H7 (cell line): ENCODE measurements around the gene FOXA3. TPM values are rescaled to one million over a fixed set of nuclear protein-coding genes. Genes with fewer than 3 reads are reported as not detected.

Experiments
- DNase-seq: peaks from one replicate; pipeline ENCODE4 v3.0.0; 2012
- H3K27me3 ChIP-seq: 2 replicates; pipeline ENCODE4 v1.6.0; 2011; ENCODE audit warnings: mild to moderate bottlenecking, low read length; ENCODE audit not compliant: control insufficient read depth, insufficient read depth
- H3K36me3 ChIP-seq: replicated peaks from 2 replicates; pipeline ENCODE4 v1.5.1; 2011; ENCODE audit warnings: low read length; ENCODE audit not compliant: control insufficient read depth, insufficient read depth
- H3K4me3 ChIP-seq: 2 replicates; pipeline ENCODE4 v1.5.1; 2011; ENCODE audit warnings: low read depth, mild to moderate bottlenecking, control low read depth, low read length, moderate library complexity; ENCODE audit not compliant: insufficient read depth
- total RNA-seq: library from RNA; depleted of rRNA; stranded (reverse); fragments of >200 nt; shearing (Covaris generic); gene quantifications from 2 replicates; pipeline ENCODE4 v1.2.3, GENCODE V29; 2014

The FOXA3 gene
- total RNA-seq, 1 experiment from 2014 or later = 15.1 TPM

DNA sequence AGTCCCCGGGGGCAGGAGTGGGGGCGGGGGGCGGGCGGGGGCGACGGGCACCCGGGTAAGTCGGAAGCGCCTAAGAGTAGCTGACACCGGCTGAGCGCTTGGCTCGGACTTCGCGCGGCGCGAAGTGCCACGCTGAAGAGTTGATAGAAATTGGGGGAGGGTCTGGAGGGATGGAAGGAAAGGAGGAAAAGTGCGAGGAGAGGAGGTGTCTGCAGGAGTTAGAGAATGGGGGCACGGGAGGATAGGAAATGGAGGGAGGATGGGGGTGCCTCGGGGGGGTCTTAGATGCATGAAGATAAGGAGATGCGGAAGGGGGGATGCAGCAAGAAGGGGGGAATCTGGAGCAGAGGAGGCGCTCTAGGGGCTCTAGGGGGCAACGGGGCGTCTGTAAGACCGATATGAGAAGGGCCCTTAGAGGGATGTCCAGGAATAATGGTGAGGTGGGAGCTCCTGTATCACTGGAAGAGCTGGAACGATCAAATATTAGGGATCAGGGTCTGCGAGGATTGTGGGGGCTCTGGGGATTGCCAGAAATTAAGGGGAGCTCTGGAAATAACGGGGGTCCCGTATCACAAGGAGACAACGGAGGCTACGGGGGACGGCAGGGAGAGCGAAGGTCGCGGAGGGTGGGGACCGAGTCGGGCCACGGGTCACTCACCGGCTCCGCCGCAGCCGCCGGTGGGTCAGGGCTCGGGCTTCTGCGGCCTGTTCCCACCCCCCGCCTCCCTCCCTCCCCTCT lies 38.0 kb downstream of the FOXA3 start, which contains the start of gene MYPOP:
Gene MYPOP (minus strand): TSS at position 702 of the 739 bp plus-strand sequence. CDS start 840 bp downstream, outside the sequence.
- H3K4me3 ChIP-seq = peak within 1 kb of the TSS; percentile 80
- H3K36me3 ChIP-seq = no peaks in the 10 kb centered on the region; the same call in 1 of the 2 replicates
- peaks cover 15% of the 10 kb centered on the region for H3K27me3 ChIP-seq
- peak; percentile 74 for DNase-seq

DNA sequence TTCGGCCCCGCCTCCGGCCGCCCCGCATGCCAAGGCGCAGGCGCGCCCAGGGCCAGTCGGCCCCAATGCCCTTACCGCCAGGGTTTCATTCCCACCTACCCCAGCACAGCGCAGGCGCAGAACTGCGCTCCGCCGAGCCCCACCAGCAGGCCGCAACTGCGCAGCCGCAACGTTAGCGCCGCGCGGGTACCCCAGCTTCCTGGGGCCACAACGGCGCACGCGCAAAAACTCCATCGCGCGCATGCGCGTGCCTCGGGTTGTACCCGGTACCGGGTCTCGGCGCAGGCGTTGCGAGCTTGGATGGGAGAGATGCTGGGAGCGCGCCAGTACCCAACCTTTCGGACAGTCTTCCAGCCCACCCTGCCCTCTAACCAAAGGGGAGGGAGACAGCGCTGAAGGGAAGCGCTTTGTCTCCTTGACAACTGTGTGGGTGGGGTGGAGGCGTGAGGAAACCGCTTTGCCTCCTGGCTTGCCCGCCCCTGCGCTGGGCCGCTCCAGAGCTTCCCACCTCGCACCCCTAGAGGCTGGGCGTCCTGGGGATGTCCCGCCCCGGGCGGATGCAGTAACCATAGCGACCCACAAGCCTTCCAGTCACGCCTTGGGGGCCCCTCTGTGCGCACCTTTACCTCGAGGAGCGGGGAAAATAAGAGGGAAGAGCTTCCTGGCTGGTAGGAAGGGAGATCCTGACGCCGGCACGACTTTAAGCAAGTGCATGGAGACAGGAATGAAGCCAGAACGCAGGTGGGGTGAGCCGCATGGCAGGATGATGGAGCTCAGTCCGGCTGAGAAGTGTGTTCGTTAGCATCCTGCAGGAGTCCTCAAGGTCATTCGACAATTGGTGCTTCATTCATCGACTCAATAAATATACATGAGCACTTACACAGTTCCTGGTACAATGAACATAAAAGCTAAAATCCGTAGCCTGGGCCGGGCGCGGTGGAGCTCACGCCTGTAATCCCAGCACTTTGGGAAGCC lies 38.8 kb downstream of the FOXA3 start:
- H3K27me3 ChIP-seq = peaks cover 15% of the 10 kb centered on the region
- peak overlapping the region; percentile 80 for H3K4me3 ChIP-seq
- DNase-seq = peak; percentile 100

DNA sequence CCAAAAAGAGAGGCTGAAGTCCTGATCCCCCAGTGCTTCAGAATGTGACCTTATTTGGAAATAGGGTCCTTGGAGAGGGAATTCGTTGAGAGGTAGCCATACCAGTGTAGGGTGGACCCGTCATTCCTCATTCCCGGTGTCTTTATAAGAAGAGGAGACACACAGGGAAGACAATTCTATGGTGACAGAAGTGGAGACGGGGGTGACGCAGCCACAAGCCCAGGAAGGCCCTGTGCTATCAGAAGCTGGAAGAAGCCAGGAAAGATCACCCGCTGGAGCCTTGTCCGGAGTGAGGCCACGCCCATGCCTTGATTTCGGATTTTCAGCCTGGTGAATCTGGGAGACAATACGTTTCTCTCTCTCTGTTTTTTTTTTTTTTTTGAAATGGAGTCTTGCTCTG lies 40.9 kb downstream of the FOXA3 start:
- H3K36me3 ChIP-seq = no peaks in the 10 kb centered on the region
- no peak for DNase-seq
- H3K27me3 ChIP-seq = peaks cover 15% of the 10 kb centered on the region
- H3K4me3 ChIP-seq = no peak overlapping the region

More for the DNA sequence above, 38.8 kb downstream of the FOXA3 start:
- no peaks in the 10 kb centered on the region; the same call in 1 of the 2 replicates for H3K36me3 ChIP-seq

DNA sequence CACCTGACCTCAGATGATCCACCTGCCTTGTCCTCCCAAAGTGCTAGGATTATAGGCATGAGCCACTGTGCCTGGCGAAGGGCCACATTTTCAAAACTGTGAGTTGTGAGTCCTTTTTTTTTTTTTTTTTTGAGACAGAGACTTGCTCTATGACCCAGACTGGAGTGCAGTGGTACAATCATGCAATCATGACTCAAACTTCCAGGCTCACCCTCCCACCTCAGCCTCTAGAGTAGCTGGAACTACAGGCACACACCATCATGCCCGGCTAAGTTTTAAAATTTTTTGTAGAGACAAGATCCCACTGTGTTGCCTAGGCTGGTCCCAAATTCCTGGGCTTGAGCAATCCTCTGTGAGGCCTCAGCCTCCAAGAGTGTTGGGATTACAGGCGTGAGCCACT lies 42.1 kb downstream of the FOXA3 start:
- Histone ChIP-seq H3K36me3 (no peaks in the 10 kb centered on the region), H3K27me3 (peaks cover 8% of the 10 kb centered on the region), H3K4me3 (no peak overlapping the region)
- DNase-seq = no peak

DNA sequence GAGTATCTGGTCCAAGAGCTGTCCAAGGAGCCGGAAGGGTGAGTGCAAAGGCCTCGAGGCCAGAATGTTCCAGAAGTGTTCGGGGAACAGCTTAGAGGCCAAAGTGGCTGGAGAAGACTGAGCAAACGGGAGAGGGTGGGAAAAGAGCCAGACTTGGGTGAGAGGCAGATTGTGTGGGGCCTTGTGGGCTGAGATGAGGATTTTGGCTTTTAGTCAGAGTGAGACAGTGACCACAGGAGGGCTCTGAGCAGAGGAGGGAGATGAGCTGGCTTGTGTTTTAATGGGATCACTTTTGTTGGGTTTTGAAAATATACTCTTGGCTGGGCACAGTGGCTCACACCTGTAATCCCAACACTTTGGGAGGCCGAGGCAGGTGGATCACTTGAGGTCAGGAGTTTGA lies 44.8 kb downstream of the FOXA3 start:
- no peak overlapping the region for H3K4me3 ChIP-seq
- DNase-seq = no peak
- H3K27me3 ChIP-seq = peaks cover 1% of the 10 kb centered on the region; the same call in 1 of the 2 replicates
- no peaks in the 10 kb centered on the region for H3K36me3 ChIP-seq

DNA sequence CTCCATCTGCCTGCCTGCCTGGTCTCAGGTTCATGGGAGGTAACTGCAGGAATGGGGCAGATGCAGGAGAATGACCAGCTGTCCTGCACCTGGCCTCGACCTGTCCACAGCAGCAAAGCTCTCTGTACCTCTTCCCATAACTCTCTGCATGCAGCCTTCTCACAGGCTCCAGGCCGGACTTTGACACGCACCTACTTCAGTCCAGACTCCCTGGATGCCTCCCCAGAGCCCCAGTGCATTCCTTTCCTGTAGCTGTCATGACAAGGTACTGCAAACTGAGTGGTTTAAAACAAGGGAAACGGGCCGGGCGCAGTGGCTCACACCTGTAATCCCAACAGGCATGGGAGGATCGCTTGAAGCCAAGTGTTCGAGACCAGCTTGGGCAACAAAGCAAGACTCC lies 47.2 kb downstream of the FOXA3 start:
- Histone ChIP-seq H3K4me3 (no peak overlapping the region), H3K27me3 (peaks cover 1% of the 10 kb centered on the region; the same call in 1 of the 2 replicates), H3K36me3 (no peaks in the 10 kb centered on the region)
- DNase-seq = no peak

DNA sequence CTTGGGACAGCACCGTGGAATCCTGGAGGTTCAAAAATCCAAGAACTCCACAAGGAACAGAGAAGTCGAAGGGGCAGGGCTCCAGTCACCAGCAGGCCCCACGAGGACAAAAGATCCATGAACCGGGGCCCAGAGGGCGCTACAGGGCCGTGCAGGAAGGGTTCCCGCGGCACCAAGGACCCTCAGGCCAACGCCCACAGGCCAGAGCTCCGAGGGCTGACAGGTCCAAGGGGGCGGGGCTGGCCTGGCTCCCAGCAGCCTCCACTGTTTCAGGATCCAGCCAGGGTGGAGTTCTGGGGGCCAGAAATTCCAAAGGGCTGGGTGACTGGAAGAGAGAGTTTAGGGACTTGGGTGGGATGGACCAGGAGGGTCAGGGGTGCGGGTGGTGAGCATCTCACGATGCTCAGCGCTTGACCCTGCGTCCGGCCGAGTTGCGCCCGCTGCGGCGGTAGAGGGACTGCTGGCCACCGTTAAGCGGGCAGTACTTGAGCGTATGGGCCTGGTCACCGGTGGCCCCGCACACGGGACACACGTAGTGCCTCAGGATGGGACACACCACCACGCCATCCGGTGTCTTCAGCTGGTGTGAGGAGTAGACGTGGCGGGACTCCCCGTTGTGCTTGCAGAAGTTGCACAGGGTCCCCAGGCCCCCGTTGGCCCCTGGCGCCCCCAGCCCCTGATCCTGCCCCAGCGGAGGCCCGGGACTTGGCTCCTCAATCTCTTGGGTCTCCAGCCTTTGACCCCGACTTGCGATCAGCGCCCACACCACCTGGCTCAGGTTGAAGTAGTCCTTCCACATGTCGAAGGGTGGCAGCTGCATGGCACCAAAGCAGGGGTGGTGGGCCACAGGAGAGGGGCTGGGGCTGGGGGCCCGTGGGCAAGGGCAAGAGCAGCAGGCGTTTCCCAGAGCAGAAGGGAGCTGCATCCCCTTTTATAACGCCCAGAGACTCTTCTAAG lies 50.0 kb downstream of the FOXA3 start, which contains the start of gene NANOS2:
Gene NANOS2 (minus strand): TSS at position 905 of the 957 bp plus-strand sequence. CDS start 85 bp downstream, at position 820.
- Histone ChIP-seq H3K36me3 (no peaks in the 10 kb centered on the region), H3K4me3 (no peak within 1 kb of the TSS), H3K27me3 (peaks cover 1% of the 10 kb centered on the region; the same call in 1 of the 2 replicates)
- DNase-seq = peak; percentile 91

DNA sequence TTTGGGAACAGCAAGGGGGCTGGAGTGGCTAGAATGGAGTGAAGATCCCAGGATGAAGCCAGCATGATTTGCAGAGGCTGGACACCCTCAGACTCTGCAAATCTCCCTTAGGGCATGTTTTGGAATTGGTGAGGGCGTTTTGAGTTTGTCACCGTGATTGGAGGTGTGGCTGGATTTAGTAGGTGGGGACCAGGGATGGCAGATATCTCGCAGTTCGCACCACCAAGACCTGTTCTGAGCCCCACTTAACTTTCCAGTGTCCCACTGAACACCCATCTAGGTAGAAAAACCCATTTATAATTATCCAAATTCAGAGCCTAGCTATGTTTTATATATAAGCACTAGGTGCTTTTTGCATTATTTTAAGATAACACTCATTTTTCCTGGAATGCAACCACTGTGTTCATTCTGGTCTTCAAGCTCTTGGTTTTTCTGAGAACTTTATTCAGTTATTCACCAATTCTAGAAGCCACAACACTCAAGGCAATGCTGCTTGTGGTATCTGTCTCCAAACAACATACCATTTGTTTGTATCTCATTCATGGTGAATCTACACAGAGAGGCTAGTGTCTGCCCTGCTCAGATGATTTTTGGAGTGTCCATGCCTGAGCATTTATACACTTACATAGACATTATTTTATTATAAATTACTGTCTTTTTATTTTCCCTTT lies 53.4 kb downstream of the FOXA3 start:
- no peaks in the 10 kb centered on the region for H3K36me3 ChIP-seq
- no peak for DNase-seq
- H3K27me3 ChIP-seq = no peaks in the 10 kb centered on the region; the same call in 1 of the 2 replicates
- no peak overlapping the region for H3K4me3 ChIP-seq

DNA sequence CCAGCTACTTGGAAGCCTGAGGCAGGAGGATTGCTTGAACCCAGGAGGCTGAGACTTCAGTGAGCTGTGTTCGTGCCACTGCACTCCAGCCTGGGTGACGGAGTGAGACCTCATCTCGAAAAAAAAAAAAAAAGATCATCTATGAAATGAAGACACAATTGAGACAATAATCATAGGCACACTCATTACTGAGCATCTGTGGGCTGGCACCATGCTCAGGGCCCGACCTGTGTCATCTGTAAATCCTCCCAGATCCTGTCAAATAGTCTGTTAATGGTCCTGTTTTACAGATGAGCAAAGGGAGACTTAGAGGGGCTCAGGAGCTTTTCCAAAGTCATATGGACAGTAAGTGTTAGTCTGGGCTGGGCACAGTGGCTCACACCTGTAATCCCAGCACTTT lies 54.6 kb downstream of the FOXA3 start:
- DNase-seq = no peak
- Histone ChIP-seq H3K4me3 (no peak overlapping the region), H3K36me3 (no peaks in the 10 kb centered on the region), H3K27me3 (no peaks in the 10 kb centered on the region; the same call in 1 of the 2 replicates)

DNA sequence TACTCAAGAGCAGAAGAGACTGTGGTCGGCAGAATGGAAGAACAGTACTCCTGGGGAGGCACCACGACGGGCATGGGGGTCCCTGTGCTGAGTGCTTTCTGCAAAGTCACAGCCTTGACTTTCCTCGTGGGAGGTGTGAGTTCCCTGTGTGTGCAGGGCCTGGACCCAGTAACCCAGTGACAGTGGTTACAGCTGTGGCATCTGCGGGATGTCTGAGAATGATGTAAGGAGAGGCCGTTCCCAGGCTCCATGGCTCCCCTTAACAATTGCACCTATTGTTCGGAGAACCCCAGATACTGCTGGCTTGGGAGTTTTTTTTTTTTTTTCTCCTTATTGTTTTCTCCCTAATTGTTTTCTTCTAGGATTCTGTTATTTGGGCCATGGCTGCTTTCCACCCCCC lies 55.6 kb downstream of the FOXA3 start:
- Histone ChIP-seq H3K27me3 (no peaks in the 10 kb centered on the region; the same call in 1 of the 2 replicates), H3K36me3 (no peaks in the 10 kb centered on the region), H3K4me3 (no peak overlapping the region)
- DNase-seq = no peak

DNA sequence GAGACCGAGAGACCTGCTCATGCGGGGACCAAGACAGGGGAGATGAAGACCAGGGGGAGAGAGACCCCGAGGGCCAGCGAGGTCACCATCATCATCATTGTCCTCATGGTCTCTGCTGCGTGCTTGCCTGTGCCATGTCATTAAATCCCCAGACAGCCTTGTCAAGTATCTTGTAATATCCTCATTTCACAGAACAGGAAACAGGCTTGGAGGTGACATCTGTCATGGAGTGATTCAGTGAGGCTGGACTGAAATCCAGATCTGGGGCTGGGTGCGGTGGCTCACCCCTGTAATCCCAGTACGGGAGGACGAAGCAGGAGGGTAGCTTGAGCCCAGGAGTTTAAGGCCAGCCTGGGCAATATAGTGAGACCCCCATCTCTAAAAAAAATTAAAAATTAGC lies 56.3 kb downstream of the FOXA3 start:
- H3K36me3 ChIP-seq = no peaks in the 10 kb centered on the region
- H3K4me3 ChIP-seq = no peak overlapping the region
- no peak for DNase-seq
- no peaks in the 10 kb centered on the region for H3K27me3 ChIP-seq

DNA sequence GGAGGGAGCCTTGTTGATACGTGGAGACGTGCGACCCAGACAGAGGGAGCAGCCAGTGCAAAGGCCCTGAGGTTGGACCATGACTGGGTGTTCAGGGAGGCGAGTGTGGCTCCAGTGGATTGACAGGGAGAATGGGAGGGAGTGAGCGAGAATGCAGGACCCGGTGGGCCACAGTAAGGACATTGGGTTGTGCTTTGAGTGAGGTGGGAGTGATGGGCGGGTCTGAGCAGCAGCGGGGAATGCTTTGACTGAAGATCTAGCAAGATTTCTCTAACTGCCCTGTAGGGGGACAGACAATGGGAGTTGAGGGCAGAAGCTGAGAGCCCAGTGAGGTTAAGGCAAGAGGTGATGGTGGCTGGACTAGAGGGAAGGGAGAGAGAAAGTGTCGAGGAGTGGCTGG lies 58.2 kb downstream of the FOXA3 start:
- H3K4me3 ChIP-seq = no peak overlapping the region
- peaks cover 3% of the 10 kb centered on the region; the same call in 1 of the 2 replicates for H3K27me3 ChIP-seq
- no peaks in the 10 kb centered on the region for H3K36me3 ChIP-seq
- DNase-seq = peak; percentile 71
